Mesodermal cell (in vitro differentiated cells): ENCODE measurements around the gene NECTIN4.
A peak's percentile ranks its signal among the peaks of the same experiment; 100 is the strongest.

Experiments
- H3K27ac ChIP-seq: 2 replicates; pipeline ENCODE4 v1.7.0; 2013; ENCODE audit warnings: mild to moderate bottlenecking, low read depth, low read length, moderate library complexity; ENCODE audit not compliant: severe bottlenecking
- H3K36me3 ChIP-seq: 2 replicates; pipeline ENCODE4 v1.7.1; 2013; ENCODE audit warnings: mild to moderate bottlenecking, low read length, moderate library complexity; ENCODE audit not compliant: control insufficient read depth, insufficient read depth
- H3K4me1 ChIP-seq: one replicate; pipeline ENCODE4 v1.7.1; 2013; ENCODE audit warnings: mild to moderate bottlenecking, low read length; ENCODE audit not compliant: insufficient read depth, control insufficient read depth, poor library complexity, severe bottlenecking
- H3K4me3 ChIP-seq: 2 replicates; pipeline ENCODE4 v1.7.0; 2013; ENCODE audit warnings: low read length, control low read depth, mild to moderate bottlenecking; ENCODE audit not compliant: insufficient read depth, poor library complexity, severe bottlenecking; ENCODE audit errors: extremely low read depth
- H3K9me3 ChIP-seq: 2 replicates; pipeline ENCODE4 v1.7.1; 2013; ENCODE audit warnings: mild to moderate bottlenecking, low read length, moderate library complexity; ENCODE audit not compliant: control insufficient read depth
- WGBS, 2 experiments: methylation state at CpG; one replicate each; pipeline ENCODE4 v1.1.5; 2013; ENCODE audit warnings: missing lambda C conversion rate in 2 of 2; ENCODE audit not compliant: insufficient coverage in 2 of 2; 5-methylcytosine and 5-hydroxymethylcytosine counted together

The NECTIN4 gene

DNA sequence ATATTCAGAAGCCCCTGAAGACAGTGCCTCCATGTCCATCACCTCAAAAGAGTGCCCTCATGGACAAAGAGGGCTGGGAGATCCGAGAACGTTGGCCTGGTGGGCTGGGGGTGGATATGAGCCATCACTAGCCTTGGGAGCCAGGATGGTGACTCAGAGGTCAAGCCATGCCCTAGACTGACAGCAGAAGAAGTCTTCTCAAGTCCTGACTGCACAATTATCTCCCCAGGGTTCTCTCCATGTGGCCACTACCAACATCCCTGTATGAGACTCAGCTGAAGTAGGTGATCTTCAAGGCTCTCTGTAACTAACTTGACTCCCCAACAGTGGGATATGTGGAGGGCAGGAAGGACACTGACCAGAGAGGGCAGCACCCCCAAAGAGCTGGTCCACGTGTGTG lies 36.5 kb downstream of the NECTIN4 start:
- Histone ChIP-seq H3K9me3 (peaks cover 10% of the 10 kb centered on the region), H3K4me1 (no peaks in the 10 kb centered on the region), H3K36me3 (no peaks in the 10 kb centered on the region), H3K27ac (no peak overlapping the region), H3K4me3 (no peak overlapping the region)
- 73 to 75% methylated on average over 2 to 3 of the region's 3 CpGs for WGBS, 2 experiments

DNA sequence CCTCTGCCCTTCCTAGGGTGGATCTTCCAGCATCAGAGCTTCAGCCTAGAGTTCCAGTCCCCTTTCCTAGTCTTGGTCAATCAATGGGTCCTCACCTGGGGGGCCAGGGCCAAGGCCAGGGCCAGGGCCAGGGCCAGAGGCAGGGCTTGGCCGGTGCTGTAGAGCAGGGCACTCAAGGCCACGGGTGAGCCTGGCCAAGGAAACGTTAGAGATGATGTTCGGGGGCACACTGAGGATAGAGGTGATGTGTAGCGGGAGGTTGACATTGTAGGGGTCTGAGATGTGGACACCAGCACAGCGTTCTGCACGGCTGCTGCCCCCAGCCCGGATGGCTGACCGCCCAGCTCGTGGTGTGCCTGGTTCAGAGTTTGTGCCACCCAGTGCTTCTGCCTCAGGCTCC lies 38.1 kb downstream of the NECTIN4 start:
- Histone ChIP-seq H3K4me3 (no peak overlapping the region), H3K4me1 (no peaks in the 10 kb centered on the region), H3K36me3 (no peaks in the 10 kb centered on the region), H3K27ac (no peak overlapping the region), H3K9me3 (peaks cover 18% of the 10 kb centered on the region)
- WGBS, 2 experiments, result 89 to 95% methylated on average over 9 to 10 of the region's 10 CpGs

DNA sequence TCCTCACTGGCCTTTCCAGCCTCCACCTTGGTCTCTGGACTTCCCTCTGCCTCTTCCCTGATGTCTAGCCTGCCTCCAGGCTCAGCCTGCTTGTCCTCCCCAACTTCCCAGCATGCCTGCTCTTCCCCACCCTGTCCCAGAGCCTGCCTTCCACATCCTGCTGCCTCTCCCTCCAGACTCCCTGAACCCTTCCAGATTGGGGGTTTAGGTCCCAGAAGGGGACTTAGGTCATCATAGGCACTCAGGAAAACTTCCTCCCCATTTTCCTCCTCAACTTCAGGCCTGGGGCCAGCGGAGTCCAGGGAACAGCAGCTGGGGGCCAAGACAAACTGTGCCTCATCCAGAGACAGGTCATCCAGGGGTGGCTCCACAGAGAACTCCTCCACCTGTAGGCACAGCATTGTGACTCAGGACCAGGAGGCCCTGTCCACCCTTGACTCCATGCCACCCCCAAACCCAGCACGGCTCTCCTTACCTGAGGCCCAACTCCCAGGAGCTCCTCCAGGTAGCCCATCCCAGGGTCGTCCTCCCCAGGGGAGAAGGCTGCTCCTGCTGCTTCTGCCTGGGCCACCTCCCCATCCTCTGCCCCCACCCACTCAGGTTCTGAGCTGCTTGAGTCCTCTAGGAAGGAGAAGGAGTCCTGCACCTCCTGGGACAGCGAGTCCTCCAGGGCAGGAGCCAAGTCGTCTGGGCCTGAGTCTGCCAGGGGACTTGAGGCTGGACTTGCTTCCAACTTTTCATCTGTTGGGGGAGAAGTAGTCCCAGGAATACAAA lies 40.2 kb downstream of the NECTIN4 start:
- Histone ChIP-seq H3K27ac (no peak overlapping the region), H3K4me3 (no peak overlapping the region), H3K9me3 (peaks cover 18% of the 10 kb centered on the region), H3K36me3 (peaks cover 2% of the 10 kb centered on the region), H3K4me1 (no peaks in the 10 kb centered on the region)
- 92 to 94% methylated on average over 2 to 5 of the region's 5 CpGs for WGBS, 2 experiments

DNA sequence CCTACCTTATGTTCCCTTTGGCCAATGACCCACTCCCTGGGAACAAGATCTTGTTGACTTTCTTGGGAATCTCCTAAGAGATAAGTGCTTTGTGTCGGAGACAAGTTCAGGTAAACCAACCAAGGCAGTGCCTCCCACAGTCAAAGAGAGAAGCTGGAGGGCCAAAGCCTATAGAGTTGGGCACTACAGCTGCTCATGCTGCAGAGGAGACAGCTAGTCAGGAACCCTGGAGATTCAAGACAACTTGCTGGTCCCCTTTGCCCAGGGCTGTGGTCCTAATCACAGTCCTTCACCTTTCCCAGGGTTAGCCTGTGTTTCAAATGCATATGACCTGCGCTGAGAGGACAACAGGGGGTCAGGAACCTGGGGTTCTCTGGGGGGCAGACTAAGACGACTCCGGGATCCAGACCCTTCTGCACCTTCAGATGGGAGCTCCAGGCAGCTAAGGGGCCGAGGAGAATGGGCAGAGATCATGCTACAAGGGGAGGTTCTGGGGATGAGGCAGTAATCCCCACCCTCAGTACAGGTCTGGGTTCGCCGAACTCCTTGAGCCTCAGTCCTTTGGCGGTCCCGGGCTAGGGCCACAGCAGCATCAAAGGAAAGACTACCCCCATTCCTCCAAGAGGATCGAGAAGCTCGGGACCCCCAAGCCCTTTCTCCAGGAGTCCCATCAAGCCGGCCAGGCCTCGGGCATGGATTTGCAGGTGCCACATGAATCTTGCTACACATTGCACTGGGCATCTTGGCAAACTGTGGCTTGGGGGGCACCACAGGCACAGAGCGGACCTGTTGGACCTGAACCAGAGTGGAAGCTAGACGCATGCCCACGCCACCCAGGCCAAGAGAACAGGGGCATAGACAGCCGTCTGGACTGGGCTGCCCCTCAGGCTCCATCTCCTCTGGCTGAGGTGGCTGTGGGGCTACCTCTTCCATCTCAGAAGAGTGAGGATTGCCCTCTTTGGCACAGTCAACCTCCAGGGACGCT lies 41.6 kb downstream of the NECTIN4 start:
- Histone ChIP-seq H3K36me3 (peaks cover 10% of the 10 kb centered on the region), H3K27ac (no peak overlapping the region), H3K9me3 (peaks cover 18% of the 10 kb centered on the region), H3K4me1 (no peaks in the 10 kb centered on the region), H3K4me3 (no peak overlapping the region)
- 94 to 97% methylated on average over 14 to 15 of the region's 18 CpGs for WGBS, 2 experiments

DNA sequence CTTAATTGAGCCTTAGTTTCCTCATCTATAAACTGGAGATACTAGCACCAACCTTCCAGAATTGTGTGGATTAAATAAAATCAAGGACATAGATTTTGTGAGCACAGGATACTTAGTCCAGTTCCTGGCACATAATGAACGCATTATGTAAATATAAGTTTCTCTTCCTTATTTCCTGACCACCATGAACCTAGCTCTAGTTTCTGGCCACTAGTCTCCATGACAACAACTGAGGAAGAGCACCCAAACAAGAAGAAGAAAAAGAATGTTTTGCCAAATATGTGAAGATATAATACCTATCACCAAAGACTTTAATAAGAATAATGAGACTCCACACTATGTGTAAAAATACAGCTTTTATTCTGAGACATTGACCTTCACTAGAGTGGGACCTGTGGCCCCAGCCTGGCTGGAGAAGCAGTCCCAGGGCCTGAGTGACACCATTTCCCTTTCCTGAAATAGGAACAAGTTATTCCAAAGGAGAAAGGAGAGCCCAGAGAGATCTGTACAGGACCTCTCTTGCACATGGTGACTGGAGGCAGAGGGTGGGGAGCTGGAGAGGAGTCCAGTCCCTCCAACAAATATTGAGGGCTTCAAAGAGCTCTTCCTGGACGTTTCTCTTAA lies 42.6 kb downstream of the NECTIN4 start:
- Histone ChIP-seq H3K27ac (peak overlapping the region; percentile 96), H3K4me3 (peak overlapping the region; percentile 84), H3K9me3 (peaks cover 18% of the 10 kb centered on the region), H3K4me1 (no peaks in the 10 kb centered on the region), H3K36me3 (peaks cover 20% of the 10 kb centered on the region)
- 78% methylated on average over 1 of the region's 2 CpGs; no CpG with 5 or more reads in 1 of the 2 experiments for WGBS, 2 experiments

DNA sequence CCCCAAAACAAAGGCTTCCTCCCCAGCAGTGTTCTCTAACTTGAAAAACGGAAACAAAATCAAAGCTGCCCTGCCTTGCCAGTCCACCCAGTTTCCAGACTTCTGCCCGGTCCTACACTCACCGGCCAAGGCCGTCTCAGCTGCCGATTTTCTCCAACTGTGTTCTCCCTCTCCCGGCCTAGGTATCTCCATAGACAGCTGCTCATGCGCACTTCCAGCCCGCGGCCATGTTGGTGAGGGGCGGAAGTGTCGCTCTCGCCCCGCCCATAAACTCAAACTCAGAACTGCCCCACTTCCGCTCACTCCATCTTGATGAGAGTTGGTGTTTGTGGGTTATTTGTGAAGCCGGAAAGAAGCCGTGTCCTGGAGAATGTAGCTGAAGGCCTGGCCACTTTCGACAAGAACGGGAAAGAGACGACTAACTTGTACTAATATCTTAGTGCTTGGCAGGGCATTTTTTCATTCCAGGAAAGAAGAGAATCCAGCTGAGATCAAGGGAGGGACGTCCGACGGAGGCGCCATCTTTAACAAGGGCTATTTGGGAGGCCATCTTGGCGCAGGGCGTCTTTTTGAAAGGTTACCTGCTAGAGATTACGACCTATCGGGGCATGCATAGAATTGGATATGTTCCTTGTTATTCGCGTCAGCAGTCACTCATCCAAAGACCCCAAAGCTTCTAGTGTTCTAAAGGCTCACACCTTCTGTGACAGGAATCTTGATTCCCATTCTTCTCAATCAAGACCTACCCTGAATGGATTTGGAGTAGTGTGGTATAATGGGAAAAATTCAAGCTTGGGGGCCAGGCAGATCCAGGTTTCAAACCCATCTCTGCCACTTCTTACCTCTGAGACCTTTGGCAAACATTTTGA lies 43.4 kb downstream of the NECTIN4 start, which contains the start of gene USF1:
Gene USF1, minus strand, starts transcription at position 242 of the 869 bp plus-strand sequence. CDS start 2,702 bp downstream, outside the sequence.
- peaks cover 18% of the 10 kb centered on the region for H3K9me3 ChIP-seq
- 0 to 3% methylated on average over 13 to 16 of the region's 29 CpGs for WGBS, 2 experiments

DNA sequence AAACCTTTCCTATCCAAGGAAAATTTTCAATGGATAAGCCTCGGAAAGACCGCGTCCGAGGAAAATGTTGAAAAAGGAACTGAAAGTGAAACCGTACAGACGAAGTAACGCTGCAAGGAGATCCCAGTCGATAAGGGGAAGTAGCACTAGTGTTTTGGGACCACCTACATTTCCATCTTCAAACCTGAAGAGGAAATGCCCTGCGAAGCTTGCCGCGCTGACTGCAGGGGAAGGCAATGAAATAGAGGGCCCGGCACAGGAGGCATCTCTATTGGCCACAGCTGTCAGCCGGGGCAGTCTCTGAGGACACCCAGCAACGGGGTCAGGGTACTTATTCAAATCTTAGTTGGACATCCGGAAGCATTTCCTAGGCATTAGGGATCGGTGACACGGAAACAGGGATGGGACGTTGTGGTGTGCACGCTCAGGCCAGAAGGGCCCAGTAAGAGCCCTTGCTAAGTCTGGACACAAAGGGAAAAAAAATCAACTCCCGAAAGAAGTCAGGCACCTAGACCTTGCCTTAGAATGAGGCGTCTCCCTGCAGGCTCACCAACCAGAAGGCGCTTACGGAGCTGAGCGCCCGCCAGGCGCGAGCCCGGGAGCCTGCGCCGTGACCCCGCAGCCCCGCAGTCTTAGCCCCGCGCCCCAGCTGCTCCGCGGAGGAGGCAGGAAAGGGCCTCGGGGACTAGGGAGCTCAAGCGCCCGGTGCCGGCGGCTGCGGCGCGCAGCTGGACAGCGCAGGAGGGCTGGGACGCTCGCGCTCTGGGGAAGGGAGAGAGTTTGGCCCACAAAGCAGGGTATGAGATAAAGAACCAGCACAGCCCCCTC lies 44.2 kb downstream of the NECTIN4 start:
- Histone ChIP-seq H3K36me3 (peaks cover 36% of the 10 kb centered on the region), H3K4me3 (peak overlapping the region; percentile 84), H3K9me3 (peaks cover 18% of the 10 kb centered on the region), H3K27ac (peak overlapping the region; percentile 96), H3K4me1 (no peaks in the 10 kb centered on the region)
- WGBS, 2 experiments, result 2 to 3% methylated on average over 19 to 44 of the region's 48 CpGs

More for the DNA sequence above, 43.4 kb downstream of the NECTIN4 start, which contains the start of gene USF1:
- Histone ChIP-seq H3K36me3 (peaks cover 28% of the 10 kb centered on the region), H3K4me3 (peak within 1 kb of the TSS; percentile 84), H3K4me1 (no peaks in the 10 kb centered on the region), H3K27ac (peak within 1 kb of the TSS; percentile 96)

DNA sequence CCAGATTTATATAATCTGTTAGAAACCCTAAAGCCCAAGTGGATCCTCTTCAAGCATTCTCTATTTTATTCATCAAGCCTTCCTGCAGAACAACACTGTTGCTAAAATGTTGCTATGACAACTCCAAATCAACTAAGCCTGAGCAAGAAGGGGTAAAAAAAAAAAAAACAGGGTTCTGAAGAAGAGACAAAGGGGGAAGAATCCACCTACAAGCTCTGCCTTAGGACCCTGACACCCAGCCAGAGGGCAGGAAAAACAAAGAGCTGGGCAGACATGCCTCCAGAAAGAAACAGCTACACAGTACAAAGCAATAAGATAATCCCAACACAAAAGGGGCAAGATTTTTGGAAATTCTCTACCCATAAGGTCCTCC lies 44.8 kb downstream of the NECTIN4 start:
- Histone ChIP-seq H3K27ac (peak overlapping the region; percentile 96), H3K4me3 (peak overlapping the region; percentile 84), H3K36me3 (peaks cover 42% of the 10 kb centered on the region)

DNA sequence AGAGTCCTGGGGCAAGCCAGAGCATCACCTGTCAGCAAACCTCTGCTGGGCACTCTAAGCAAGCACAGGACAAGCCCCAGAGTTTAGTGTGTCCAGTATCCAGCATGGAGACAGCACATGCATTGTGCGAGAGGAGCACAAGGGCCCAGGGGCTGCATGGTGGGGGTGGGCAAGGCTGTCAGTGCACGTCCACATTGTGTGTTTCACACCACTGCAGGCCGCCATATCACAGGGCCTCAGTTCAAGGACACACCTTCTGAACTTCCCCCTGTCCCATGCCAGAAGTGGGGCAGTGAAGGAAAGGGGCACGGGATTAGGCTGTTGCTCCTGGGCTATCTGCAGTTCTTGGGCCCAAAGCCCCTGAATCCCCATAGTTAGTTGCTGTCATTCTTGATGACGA lies 49.8 kb downstream of the NECTIN4 start:
- Histone ChIP-seq H3K4me1 (peaks cover 4% of the 10 kb centered on the region), H3K36me3 (peaks cover 64% of the 10 kb centered on the region), H3K9me3 (no peaks in the 10 kb centered on the region), H3K4me3 (no peak overlapping the region), H3K27ac (no peak overlapping the region)
- 95 to 100% methylated on average over 5 of the region's 5 CpGs for WGBS, 2 experiments

More for the DNA sequence above, 44.8 kb downstream of the NECTIN4 start:
- Histone ChIP-seq H3K4me1 (no peaks in the 10 kb centered on the region), H3K9me3 (peaks cover 13% of the 10 kb centered on the region)
